MM.1S (cell line): Measurements from ENCODE around the gene SPACA5B.
"Not testable (repeated sequence)": the region's sequence is repeated elsewhere in the genome, so short reads cannot be mapped to it uniquely, and the experiment has no call there.

ENCODE experiments used
- DNase-seq: peaks from one replicate; pipeline ENCODE4 v3.0.0-alpha.2; 2015
- H2AFZ ChIP-seq: fragments of 300-600 bp; sonication (generic); 2 replicates; pipeline ENCODE4 v1.6.0; 2016; ENCODE audit warnings: antibody characterized with exemption, low read length
- H3F3A ChIP-seq: fragments of 300-600 bp; sonication (generic); 2 replicates; pipeline ENCODE4 v1.6.1; 2016; ENCODE audit warnings: mild to moderate bottlenecking, antibody characterized with exemption, low read length, moderate library complexity, mixed read lengths; ENCODE audit not compliant: insufficient read depth
- H3K27ac ChIP-seq: fragments of 300-600 bp; sonication (generic); 2 replicates; pipeline ENCODE4 v1.5.1; 2016; ENCODE audit warnings: mild to moderate bottlenecking, low read length
- H3K27me3 ChIP-seq: fragments of 300-600 bp; sonication (generic); replicated peaks from 2 replicates; pipeline ENCODE4 v1.6.0; 2016; ENCODE audit warnings: low read length; ENCODE audit not compliant: insufficient read depth
- H3K36me3 ChIP-seq: fragments of 300-600 bp; sonication (generic); replicated peaks from 2 replicates; pipeline ENCODE4 v1.6.1; 2016; ENCODE audit warnings: mild to moderate bottlenecking, low read length, mixed read lengths; ENCODE audit not compliant: insufficient read depth
- H3K4me1 ChIP-seq: fragments of 300-600 bp; sonication (generic); 2 replicates; pipeline ENCODE4 v1.6.1; 2016; ENCODE audit warnings: low read length, mixed read lengths
- H3K4me2 ChIP-seq: fragments of 300-600 bp; sonication (generic); 2 replicates; pipeline ENCODE4 v1.6.0; 2016; ENCODE audit warnings: low read depth, low read length
- H3K4me3 ChIP-seq: fragments of 300-600 bp; sonication (generic); 2 replicates; pipeline ENCODE4 v1.5.1; 2016; ENCODE audit warnings: low read length, mixed read lengths
- H3K79me2 ChIP-seq: fragments of 300-600 bp; sonication (generic); 2 replicates; pipeline ENCODE4 v1.6.1; 2016; ENCODE audit warnings: mixed run types, low read length, mixed read lengths
- H3K9ac ChIP-seq: fragments of 300-600 bp; sonication (generic); 2 replicates; pipeline ENCODE4 v1.6.1; 2016; ENCODE audit warnings: low read length, mixed read lengths
- H3K9me2 ChIP-seq: fragments of 300-600 bp; sonication (generic); replicated peaks from 2 replicates; pipeline ENCODE4 v1.6.1; 2016; ENCODE audit warnings: mild to moderate bottlenecking, low read length, mixed read lengths; ENCODE audit not compliant: insufficient read depth
- H3K9me3 ChIP-seq: fragments of 300-600 bp; sonication (generic); replicated peaks from 2 replicates; pipeline ENCODE4 v1.6.1; 2016; ENCODE audit warnings: mild to moderate bottlenecking, low read length, mixed read lengths; ENCODE audit not compliant: insufficient read depth
- H4K20me1 ChIP-seq: fragments of 300-600 bp; sonication (generic); 2 replicates; pipeline ENCODE4 v1.6.1; 2016; ENCODE audit warnings: mild to moderate bottlenecking, low read length, moderate library complexity, mixed read lengths; ENCODE audit not compliant: insufficient read depth
- CTCF ChIP-seq: fragments of 300-600 bp; sonication (generic); IDR thresholded peaks from 2 replicates; pipeline ENCODE4 v1.5.1; 2016; ENCODE audit warnings: antibody characterized with exemption, low read length, mixed read lengths
- EZH2 ChIP-seq: fragments of 300-600 bp; sonication (generic); optimal IDR thresholded peaks from 2 replicates; pipeline ENCODE3; 2017; ENCODE audit warnings: low read depth, mild to moderate bottlenecking, antibody characterized with exemption, low read length, mixed read lengths
- EZH2phosphoT487 ChIP-seq: fragments of 300-600 bp; sonication (generic); IDR thresholded peaks from 2 replicates; pipeline ENCODE4 v1.6.1; 2018; ENCODE audit warnings: antibody characterized with exemption, low read length

SPACA5B gene

DNA sequence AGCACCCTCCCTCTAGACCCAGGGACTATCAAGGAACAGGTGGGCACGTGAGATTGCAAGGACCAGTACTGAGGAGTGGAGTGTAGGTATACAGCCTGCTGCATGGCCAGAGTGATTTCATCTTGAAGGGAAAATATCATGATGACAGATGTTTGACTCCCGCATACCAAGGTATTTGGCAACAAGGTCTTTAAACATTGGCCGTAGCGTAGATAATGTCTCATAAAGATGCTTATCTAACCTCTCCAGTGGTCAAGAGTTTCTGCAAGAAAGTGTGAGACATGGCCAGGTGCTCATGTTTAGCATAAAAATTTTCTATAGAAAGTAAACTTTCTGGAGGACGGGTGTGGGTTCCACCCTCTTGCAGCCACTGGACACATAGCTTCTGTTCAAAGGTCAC, 40.3 kb upstream of the SPACA5B start:
- no peak overlapping the region for H3K27ac ChIP-seq
- no peaks in the 10 kb centered on the region for H3K4me1 ChIP-seq
- no peak overlapping the region for H3K4me3 ChIP-seq
- H3K9me3 ChIP-seq: no peaks in the 10 kb centered on the region
- H3K9ac ChIP-seq: no peak overlapping the region
- H3F3A ChIP-seq: no peaks in the 10 kb centered on the region
- H3K4me2 ChIP-seq: no peak overlapping the region
- no peaks in the 10 kb centered on the region for H4K20me1 ChIP-seq
- no peak overlapping the region for H2AFZ ChIP-seq
- H3K9me2 ChIP-seq: no peaks in the 10 kb centered on the region
- DNase-seq: no peak
- H3K36me3 ChIP-seq: no peaks in the 10 kb centered on the region
- no peaks in the 10 kb centered on the region for H3K79me2 ChIP-seq
- TF ChIP-seq EZH2phosphoT487: no peak
- TF ChIP-seq CTCF: no peak
- TF ChIP-seq EZH2: no peak
- no peaks in the 10 kb centered on the region for H3K27me3 ChIP-seq

- H3K9ac ChIP-seq, H3K79me2 ChIP-seq, H3K4me1 ChIP-seq, H2AFZ ChIP-seq, H3K4me2 ChIP-seq, DNase-seq, H3K4me3 ChIP-seq, H3K27ac ChIP-seq, H3K9me2 ChIP-seq, H4K20me1 ChIP-seq, H3K9me3 ChIP-seq, H3K27me3 ChIP-seq, H3K36me3 ChIP-seq, H3F3A ChIP-seq: not testable (repeated sequence)
Observed at GRCh38 chrX:48092558-48092957, 37.9 kb upstream of the SPACA5B start.

GRCh38 chrX:48101443-48101842, 29.0 kb upstream of the SPACA5B start:
- no peak overlapping the region for H3K4me2 ChIP-seq
- TF ChIP-seq CTCF (no peak), EZH2 (no peak), EZH2phosphoT487 (no peak)
- no peaks in the 10 kb centered on the region for H3F3A ChIP-seq
- H4K20me1 ChIP-seq: no peaks in the 10 kb centered on the region
- no peaks in the 10 kb centered on the region for H3K27me3 ChIP-seq
- no peak overlapping the region for H3K27ac ChIP-seq
- no peak overlapping the region for H3K4me3 ChIP-seq
- no peak for DNase-seq
- H3K9ac ChIP-seq: no peak overlapping the region
- H3K4me1 ChIP-seq: no peaks in the 10 kb centered on the region
- no peak overlapping the region for H2AFZ ChIP-seq
- H3K79me2 ChIP-seq: no peaks in the 10 kb centered on the region
- no peaks in the 10 kb centered on the region for H3K9me2 ChIP-seq
- H3K9me3 ChIP-seq: no peaks in the 10 kb centered on the region
- H3K36me3 ChIP-seq: no peaks in the 10 kb centered on the region

- no peak overlapping the region for H3K9ac ChIP-seq
Observed at GRCh38 chrX:48102874-48103374, 27.5 kb upstream of the SPACA5B start.

More at GRCh38 chrX:48102874-48103374, 27.5 kb upstream of the SPACA5B start:
- DNase-seq: no peak
- H3K36me3 ChIP-seq: no peaks in the 10 kb centered on the region
- no peak for TF ChIP-seq EZH2
- no peak for TF ChIP-seq CTCF
- no peak for TF ChIP-seq EZH2phosphoT487
- H3K9me3 ChIP-seq: no peaks in the 10 kb centered on the region
- no peak overlapping the region for H3K4me2 ChIP-seq
- H2AFZ ChIP-seq: no peak overlapping the region
- H3K27ac ChIP-seq: no peak overlapping the region
- H4K20me1 ChIP-seq: no peaks in the 10 kb centered on the region
- H3K9me2 ChIP-seq: no peaks in the 10 kb centered on the region
- no peaks in the 10 kb centered on the region for H3K27me3 ChIP-seq
- H3K79me2 ChIP-seq: no peaks in the 10 kb centered on the region
- no peaks in the 10 kb centered on the region for H3F3A ChIP-seq
- H3K4me3 ChIP-seq: no peak overlapping the region
- H3K4me1 ChIP-seq: no peaks in the 10 kb centered on the region
